ENCODE data around the gene IFNA7. TPM values are rescaled to one million over a fixed set of nuclear protein-coding genes. Genes with fewer than 3 reads are reported as not detected.
"Not testable (repeated sequence)": the region's sequence is repeated elsewhere in the genome, so short reads cannot be mapped to it uniquely, and the experiment has no call there.

The IFNA7 gene
- total RNA-seq, 4 donors from 2014 or later, result not detected

DNA sequence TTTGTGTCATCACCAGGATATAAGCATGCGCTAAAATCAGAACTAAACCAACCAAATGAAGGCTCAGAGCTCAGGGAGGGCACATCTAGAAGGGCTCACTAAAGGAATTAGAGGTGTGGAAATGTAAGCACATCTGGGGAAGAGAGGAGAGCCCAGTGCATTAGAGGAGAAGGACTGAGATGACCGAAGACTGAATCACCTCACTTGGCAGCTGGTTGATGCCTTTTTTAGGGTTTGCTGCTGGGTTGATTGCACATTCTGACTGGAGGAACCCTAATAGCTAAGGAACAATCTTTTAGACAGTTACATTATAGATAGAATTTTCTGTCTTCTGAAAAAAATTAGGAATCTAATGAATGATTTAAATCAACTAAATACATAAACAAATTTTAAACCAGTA lies 27.3 kb downstream of the IFNA7 start:
- DNase-seq (ENCODE audit: low spot score), result no peak
- no peak for ATAC-seq (ENCODE audit: low FRiP score)
- TF ChIP-seq, protein P1, sequence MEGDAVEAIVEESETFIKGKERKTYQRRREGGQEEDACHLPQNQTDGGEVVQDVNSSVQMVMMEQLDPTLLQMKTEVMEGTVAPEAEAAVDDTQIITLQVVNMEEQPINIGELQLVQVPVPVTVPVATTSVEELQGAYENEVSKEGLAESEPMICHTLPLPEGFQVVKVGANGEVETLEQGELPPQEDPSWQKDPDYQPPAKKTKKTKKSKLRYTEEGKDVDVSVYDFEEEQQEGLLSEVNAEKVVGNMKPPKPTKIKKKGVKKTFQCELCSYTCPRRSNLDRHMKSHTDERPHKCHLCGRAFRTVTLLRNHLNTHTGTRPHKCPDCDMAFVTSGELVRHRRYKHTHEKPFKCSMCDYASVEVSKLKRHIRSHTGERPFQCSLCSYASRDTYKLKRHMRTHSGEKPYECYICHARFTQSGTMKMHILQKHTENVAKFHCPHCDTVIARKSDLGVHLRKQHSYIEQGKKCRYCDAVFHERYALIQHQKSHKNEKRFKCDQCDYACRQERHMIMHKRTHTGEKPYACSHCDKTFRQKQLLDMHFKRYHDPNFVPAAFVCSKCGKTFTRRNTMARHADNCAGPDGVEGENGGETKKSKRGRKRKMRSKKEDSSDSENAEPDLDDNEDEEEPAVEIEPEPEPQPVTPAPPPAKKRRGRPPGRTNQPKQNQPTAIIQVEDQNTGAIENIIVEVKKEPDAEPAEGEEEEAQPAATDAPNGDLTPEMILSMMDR (IDR thresholded peaks at IDR 0.05), result no peak

DNA sequence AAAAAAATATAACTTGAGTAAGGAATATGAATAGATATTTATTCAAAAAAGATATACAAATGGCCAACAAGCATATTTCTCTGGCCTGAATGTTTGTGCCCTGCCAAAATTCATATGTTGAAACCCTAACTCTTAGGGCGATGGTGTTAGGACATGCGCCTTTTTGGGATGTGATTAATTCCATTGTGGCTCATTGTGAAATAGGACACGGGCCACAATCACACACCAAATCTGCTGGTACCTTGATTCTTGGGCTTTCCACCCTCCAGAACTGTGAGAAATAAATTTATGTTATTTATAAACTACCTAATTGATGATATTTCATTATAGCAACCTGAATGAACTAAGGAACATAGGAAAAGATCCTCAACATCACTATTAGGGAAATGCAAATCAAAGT lies 29.8 kb downstream of the IFNA7 start:
- ATAC-seq (ENCODE audit: low FRiP score), result no peak
- TF ChIP-seq, protein P1 (IDR thresholded peaks at IDR 0.05), result no peak
- DNase-seq (ENCODE audit: low spot score), result no peak

- TF ChIP-seq, protein P1 (IDR thresholded peaks at IDR 0.05), result no peak
These were observed 30.7 kb downstream of the IFNA7 start for GRCh38 chr9:21171351-21171750.

DNA sequence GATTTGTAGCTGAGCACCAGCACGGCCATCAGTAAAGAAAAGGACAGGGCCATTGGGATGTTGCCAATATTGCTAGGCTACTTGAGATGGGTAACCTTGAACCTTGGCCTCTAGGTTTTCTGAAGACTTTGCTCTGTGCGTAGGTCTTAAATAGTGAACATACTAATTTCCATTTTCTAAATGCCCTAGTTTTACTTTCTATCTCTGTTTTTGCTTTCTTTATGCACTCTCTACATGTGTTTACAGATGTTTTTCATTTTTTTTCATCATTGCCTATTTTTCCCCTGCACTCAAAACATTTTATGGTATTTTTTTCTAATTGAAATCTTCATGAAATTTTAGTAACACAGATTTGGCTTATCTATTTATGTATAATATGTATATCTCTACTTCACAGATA lies 35.4 kb downstream of the IFNA7 start, which contains the start of gene IFNA21:
IFNA21 (minus strand) TSS at position 101 of the 400 bp plus-strand sequence; CDS start at position 53, 48 bp downstream.
- DNase-seq (ENCODE audit: low spot score); ATAC-seq (ENCODE audit: low FRiP score): not testable (repeated sequence)

More at GRCh38 chr9:21171351-21171750, 30.7 kb downstream of the IFNA7 start:
- DNase-seq (ENCODE audit: low spot score) (no peak), ATAC-seq (ENCODE audit: low FRiP score) (no peak)

DNA sequence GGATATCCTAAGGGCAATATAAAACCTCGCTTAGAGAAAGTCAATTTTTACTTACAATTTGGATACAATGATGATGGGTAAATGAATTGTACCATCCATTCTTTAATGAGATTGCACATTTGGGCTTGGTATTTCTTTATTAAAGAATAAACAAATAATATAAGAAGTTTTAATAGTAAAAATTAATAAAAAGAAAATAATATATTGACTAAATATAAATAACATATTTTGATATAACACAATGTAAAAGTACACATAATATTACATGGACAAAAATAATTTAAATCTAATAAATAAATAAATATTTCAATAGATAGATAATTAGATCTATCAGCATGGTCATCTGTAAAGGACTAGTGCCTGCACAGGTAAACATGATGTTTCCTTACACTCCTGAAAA lies 36.5 kb downstream of the IFNA7 start:
- TF ChIP-seq, protein P1 (IDR thresholded peaks at IDR 0.05), result no peak
- DNase-seq (ENCODE audit: low spot score) (no peak), ATAC-seq (ENCODE audit: low FRiP score) (no peak)

DNA sequence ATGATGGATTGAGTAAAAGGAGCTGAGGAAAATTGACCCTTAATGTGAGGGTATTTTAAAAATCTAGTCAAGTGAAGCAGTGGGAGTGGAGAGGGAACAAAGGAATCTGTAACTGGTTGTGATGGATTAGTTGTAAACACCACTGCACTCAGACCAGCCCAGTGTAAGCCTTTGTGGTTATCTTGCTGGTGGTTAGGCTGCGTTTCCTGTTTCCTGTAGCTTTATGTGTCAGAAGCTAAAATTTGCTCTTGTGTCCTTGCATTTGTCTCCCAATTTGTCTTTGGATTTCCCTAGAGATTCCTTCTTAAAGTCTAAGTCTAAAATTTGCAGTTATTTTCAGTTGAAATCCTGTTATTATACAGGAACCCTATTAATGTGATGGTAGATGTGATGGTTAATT lies 41.8 kb downstream of the IFNA7 start:
- no peak for DNase-seq (ENCODE audit: low spot score)
- TF ChIP-seq, protein P1 (IDR thresholded peaks at IDR 0.05), result no peak
- ATAC-seq (ENCODE audit: low FRiP score), result no peak

DNA sequence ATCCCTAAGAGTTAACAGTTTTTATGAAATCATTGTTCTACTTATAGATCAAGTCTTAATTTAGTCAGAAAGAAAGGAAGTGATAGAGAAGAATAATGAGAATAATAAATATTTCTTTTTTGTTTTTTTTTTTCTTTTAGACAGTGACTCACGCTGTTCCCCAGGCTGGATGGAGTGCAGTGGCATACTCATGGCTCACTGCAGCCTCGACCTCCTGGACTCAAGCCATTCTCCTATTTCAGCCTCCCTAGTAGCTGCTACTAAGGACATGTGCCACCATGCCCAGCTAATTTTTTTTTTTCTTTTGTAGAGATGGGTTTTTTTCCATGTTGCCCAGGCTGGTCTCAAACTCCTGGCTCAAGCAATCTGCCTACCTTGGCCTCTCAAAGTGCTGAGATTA lies 46.5 kb downstream of the IFNA7 start:
- DNase-seq (ENCODE audit: low spot score) (no peak), ATAC-seq (ENCODE audit: low FRiP score) (no peak)
- TF ChIP-seq, protein P1 (IDR thresholded peaks at IDR 0.05), result no peak

Measured in omental fat pad (tissue), 4 donors.